ENCODE data around the gene ZSWIM9.

ZSWIM9 gene

GRCh38 chr19:48190288-48190884 is 19.9 kb downstream of the ZSWIM9 start:
- Histone ChIP-seq H3K27me3 (ENCODE audit: insufficient read depth, low read length, poor library complexity) (no peaks in the 10 kb centered on the region), H3K4me1 (ENCODE audit: control insufficient read depth, low read depth, low read length) (no peaks in the 10 kb centered on the region), H3K4me3 (ENCODE audit: low read length) (no peak overlapping the region), H4K5ac (ENCODE audit: low read length) (no peak overlapping the region), H3K9ac (ENCODE audit: low read length) (no peak overlapping the region), H3K4me2 (ENCODE audit: low read length) (no peak overlapping the region), H3K36me3 (ENCODE audit: control insufficient read depth, insufficient read depth, low read length) (no peaks in the 10 kb centered on the region), H3K4ac (ENCODE audit: low read depth, low read length) (no peak overlapping the region), H2BK120ac (ENCODE audit: low read depth, low read length) (no peak overlapping the region), H3K18ac (ENCODE audit: low read length) (no peak overlapping the region), H3K56ac (ENCODE audit: low read length) (peak overlapping the region; percentile 74), H2BK15ac (replicated peaks; ENCODE audit: low read depth) (no peak overlapping the region), H2BK5ac (ENCODE audit: low read length) (no peak overlapping the region), H3K79me1 (ENCODE audit: low read length) (no peaks in the 10 kb centered on the region), H3K23ac (ENCODE audit: low read length) (no peak overlapping the region), H2AK5ac (ENCODE audit: low read length) (no peak overlapping the region), H3K27ac (ENCODE audit: low read depth, low read length) (no peak overlapping the region), H3K79me2 (ENCODE audit: control insufficient read depth, insufficient read depth, low read length) (no peaks in the 10 kb centered on the region), H4K8ac (ENCODE audit: low read depth, low read length) (no peak overlapping the region)
- DNase-seq: peak; percentile 99
- WGBS (ENCODE audit: extremely low coverage, insufficient coverage, low lambda C conversion rate): no CpG with 5 or more reads among the region's 13 CpGs

DNA sequence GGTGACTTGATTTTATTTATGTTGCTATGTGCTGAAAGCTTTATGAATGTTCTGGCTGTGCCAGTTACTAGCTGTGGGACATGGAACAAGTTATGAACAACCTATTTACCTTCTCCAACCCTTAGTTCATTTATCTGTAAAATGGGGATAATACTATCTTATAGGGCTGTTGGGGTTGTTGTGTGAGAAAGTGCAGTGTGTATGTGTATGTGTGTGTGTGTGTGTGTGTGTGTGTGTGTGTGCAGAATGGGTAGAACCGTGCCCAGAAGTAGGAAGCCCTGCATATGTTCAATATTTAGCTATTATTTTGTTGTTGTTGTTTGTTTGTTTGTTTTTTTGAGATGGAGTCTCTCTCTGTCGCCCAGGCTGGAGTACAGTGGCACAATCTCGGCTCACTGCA is 20.4 kb downstream of the ZSWIM9 start:
- Histone ChIP-seq H4K8ac (ENCODE audit: low read depth, low read length) (no peak overlapping the region), H3K4me1 (ENCODE audit: control insufficient read depth, low read depth, low read length) (no peaks in the 10 kb centered on the region), H4K5ac (ENCODE audit: low read length) (no peak overlapping the region), H2BK15ac (replicated peaks; ENCODE audit: low read depth) (no peak overlapping the region), H3K27me3 (ENCODE audit: insufficient read depth, low read length, poor library complexity) (no peaks in the 10 kb centered on the region), H3K4ac (ENCODE audit: low read depth, low read length) (no peak overlapping the region), H3K23ac (ENCODE audit: low read length) (no peak overlapping the region), H3K4me2 (ENCODE audit: low read length) (no peak overlapping the region), H3K79me2 (ENCODE audit: control insufficient read depth, insufficient read depth, low read length) (no peaks in the 10 kb centered on the region), H3K18ac (ENCODE audit: low read length) (no peak overlapping the region), H2AK5ac (ENCODE audit: low read length) (no peak overlapping the region), H3K4me3 (ENCODE audit: low read length) (no peak overlapping the region), H2BK120ac (ENCODE audit: low read depth, low read length) (no peak overlapping the region), H3K27ac (ENCODE audit: low read depth, low read length) (no peak overlapping the region), H2BK5ac (ENCODE audit: low read length) (no peak overlapping the region), H3K79me1 (ENCODE audit: low read length) (no peaks in the 10 kb centered on the region), H3K9ac (ENCODE audit: low read length) (no peak overlapping the region), H3K56ac (ENCODE audit: low read length) (no peak overlapping the region), H3K36me3 (ENCODE audit: control insufficient read depth, insufficient read depth, low read length) (no peaks in the 10 kb centered on the region)
- no CpG with 5 or more reads among the region's 3 CpGs for WGBS (ENCODE audit: extremely low coverage, insufficient coverage, low lambda C conversion rate)
- DNase-seq: no peak

GRCh38 chr19:48192750-48193149 is 22.3 kb downstream of the ZSWIM9 start:
- Histone ChIP-seq H3K27me3 (ENCODE audit: insufficient read depth, low read length, poor library complexity) (no peaks in the 10 kb centered on the region), H3K79me2 (ENCODE audit: control insufficient read depth, insufficient read depth, low read length) (no peaks in the 10 kb centered on the region), H3K9ac (ENCODE audit: low read length) (no peak overlapping the region), H3K36me3 (ENCODE audit: control insufficient read depth, insufficient read depth, low read length) (no peaks in the 10 kb centered on the region), H3K4me1 (ENCODE audit: control insufficient read depth, low read depth, low read length) (no peaks in the 10 kb centered on the region), H3K4me2 (ENCODE audit: low read length) (no peak overlapping the region), H3K18ac (ENCODE audit: low read length) (no peak overlapping the region), H3K23ac (ENCODE audit: low read length) (no peak overlapping the region), H3K4ac (ENCODE audit: low read depth, low read length) (no peak overlapping the region), H2BK5ac (ENCODE audit: low read length) (no peak overlapping the region), H4K8ac (ENCODE audit: low read depth, low read length) (no peak overlapping the region), H3K56ac (ENCODE audit: low read length) (no peak overlapping the region), H4K5ac (ENCODE audit: low read length) (no peak overlapping the region), H3K27ac (ENCODE audit: low read depth, low read length) (no peak overlapping the region), H2BK15ac (replicated peaks; ENCODE audit: low read depth) (no peak overlapping the region), H3K4me3 (ENCODE audit: low read length) (no peak overlapping the region), H2BK120ac (ENCODE audit: low read depth, low read length) (no peak overlapping the region), H3K79me1 (ENCODE audit: low read length) (no peaks in the 10 kb centered on the region), H2AK5ac (ENCODE audit: low read length) (no peak overlapping the region)
- no peak for DNase-seq
- WGBS (ENCODE audit: extremely low coverage, insufficient coverage, low lambda C conversion rate): no CpG with 5 or more reads among the region's 7 CpGs

GRCh38 chr19:48194041-48194843 is 23.8 kb downstream of the ZSWIM9 start:
- H3K27ac ChIP-seq (ENCODE audit: low read depth, low read length): no peak overlapping the region
- no peaks in the 10 kb centered on the region for H3K27me3 ChIP-seq (ENCODE audit: insufficient read depth, low read length, poor library complexity)
- no peaks in the 10 kb centered on the region for H3K79me2 ChIP-seq (ENCODE audit: control insufficient read depth, insufficient read depth, low read length)
- no peak overlapping the region for H4K5ac ChIP-seq (ENCODE audit: low read length)
- H3K4me3 ChIP-seq (ENCODE audit: low read length): no peak overlapping the region
- no peak overlapping the region for H3K56ac ChIP-seq (ENCODE audit: low read length)
- no peak overlapping the region for H2BK120ac ChIP-seq (ENCODE audit: low read depth, low read length)
- no peak overlapping the region for H3K9ac ChIP-seq (ENCODE audit: low read length)
- no peak overlapping the region for H3K4ac ChIP-seq (ENCODE audit: low read depth, low read length)
- H3K18ac ChIP-seq (ENCODE audit: low read length): no peak overlapping the region
- H3K4me2 ChIP-seq (ENCODE audit: low read length): no peak overlapping the region
- no peak overlapping the region for H4K8ac ChIP-seq (ENCODE audit: low read depth, low read length)
- H3K36me3 ChIP-seq (ENCODE audit: control insufficient read depth, insufficient read depth, low read length): no peaks in the 10 kb centered on the region
- no CpG with 5 or more reads among the region's 36 CpGs for WGBS (ENCODE audit: extremely low coverage, insufficient coverage, low lambda C conversion rate)
- no peak overlapping the region for H3K23ac ChIP-seq (ENCODE audit: low read length)
- no peaks in the 10 kb centered on the region for H3K79me1 ChIP-seq (ENCODE audit: low read length)
- no peak overlapping the region for H2BK15ac ChIP-seq (replicated peaks; ENCODE audit: low read depth)
- H2BK5ac ChIP-seq (ENCODE audit: low read length): no peak overlapping the region
- DNase-seq: peak; percentile 23
- H2AK5ac ChIP-seq (ENCODE audit: low read length): no peak overlapping the region
- H3K4me1 ChIP-seq (ENCODE audit: control insufficient read depth, low read depth, low read length): no peaks in the 10 kb centered on the region

GRCh38 chr19:48194844-48195830 is 24.7 kb downstream of the ZSWIM9 start:
- no peaks in the 10 kb centered on the region for H3K36me3 ChIP-seq (ENCODE audit: control insufficient read depth, insufficient read depth, low read length)
- DNase-seq: no peak
- H3K4me3 ChIP-seq (ENCODE audit: low read length): no peak overlapping the region
- H3K4me1 ChIP-seq (ENCODE audit: control insufficient read depth, low read depth, low read length): no peaks in the 10 kb centered on the region
- H2BK15ac ChIP-seq (replicated peaks; ENCODE audit: low read depth): no peak overlapping the region
- H3K27me3 ChIP-seq (ENCODE audit: insufficient read depth, low read length, poor library complexity): no peaks in the 10 kb centered on the region
- no peak overlapping the region for H3K9ac ChIP-seq (ENCODE audit: low read length)
- no peak overlapping the region for H3K23ac ChIP-seq (ENCODE audit: low read length)
- H3K4me2 ChIP-seq (ENCODE audit: low read length): no peak overlapping the region
- WGBS (ENCODE audit: extremely low coverage, insufficient coverage, low lambda C conversion rate): no CpG with 5 or more reads among the region's 95 CpGs
- H2BK5ac ChIP-seq (ENCODE audit: low read length): no peak overlapping the region
- H3K27ac ChIP-seq (ENCODE audit: low read depth, low read length): no peak overlapping the region
- H3K18ac ChIP-seq (ENCODE audit: low read length): no peak overlapping the region
- H3K56ac ChIP-seq (ENCODE audit: low read length): no peak overlapping the region
- no peak overlapping the region for H4K8ac ChIP-seq (ENCODE audit: low read depth, low read length)
- H3K79me1 ChIP-seq (ENCODE audit: low read length): no peaks in the 10 kb centered on the region
- H3K79me2 ChIP-seq (ENCODE audit: control insufficient read depth, insufficient read depth, low read length): no peaks in the 10 kb centered on the region
- H3K4ac ChIP-seq (ENCODE audit: low read depth, low read length): no peak overlapping the region
- H4K5ac ChIP-seq (ENCODE audit: low read length): no peak overlapping the region
- H2AK5ac ChIP-seq (ENCODE audit: low read length): no peak overlapping the region
- H2BK120ac ChIP-seq (ENCODE audit: low read depth, low read length): no peak overlapping the region

All from mesendoderm (in vitro differentiated cells).